ENCODE results near the gene MDH1B. TPM values are rescaled to one million over a fixed set of nuclear protein-coding genes. Genes with fewer than 3 reads are reported as not detected.

Gene MDH1B
- total RNA-seq, 6 donors from 2014 or later: 0.43 to 12.7 (median 2.9) TPM

GRCh38 chr2:206713746-206714145 is 51.4 kb downstream of the MDH1B start:
- H3K4me3 ChIP-seq: no peak overlapping the region
- no peaks in the 10 kb centered on the region for H3K27me3 ChIP-seq
- 51 to 64% methylated on average over 4 of the region's 4 CpGs for WGBS, 2 donors
- DNase-seq (no peak), ATAC-seq (ENCODE audit: low FRiP score in 2 of 2) (peak in 1 of 2 donors; percentile 34)
- H3K9me3 ChIP-seq: no peaks in the 10 kb centered on the region
- no peak overlapping the region for H3K27ac ChIP-seq
- no peaks in the 10 kb centered on the region for H3K4me1 ChIP-seq
- no peaks in the 10 kb centered on the region for H3K36me3 ChIP-seq
- TF ChIP-seq POLR2A (IDR thresholded peaks at IDR 0.05): no peak
- no peak for TF ChIP-seq CTCF (IDR thresholded peaks at IDR 0.05)

GRCh38 chr2:206708286-206708685 is 56.8 kb downstream of the MDH1B start:
- Histone ChIP-seq H3K4me1 (no peaks in the 10 kb centered on the region), H3K4me3 (no peak overlapping the region), H3K27me3 (no peaks in the 10 kb centered on the region), H3K36me3 (no peaks in the 10 kb centered on the region), H3K27ac (no peak overlapping the region), H3K9me3 (no peaks in the 10 kb centered on the region)
- TF ChIP-seq EP300 (IDR thresholded peaks at IDR 0.05) (no peak), POLR2A (IDR thresholded peaks at IDR 0.05) (no peak), POLR2AphosphoS5 (IDR thresholded peaks at IDR 0.05) (no peak), CTCF (IDR thresholded peaks at IDR 0.05) (no peak)
- ATAC-seq (ENCODE audit: low FRiP score in 2 of 2) (no peak), DNase-seq (no peak)
- WGBS, 2 donors: 58 to 59% methylated on average over 5 of the region's 5 CpGs

- 72 to 74% methylated on average over 10 of the region's 10 CpGs for WGBS, 2 donors
- H3K36me3 ChIP-seq: no peaks in the 10 kb centered on the region
- H3K4me3 ChIP-seq: no peak overlapping the region
- no peak for TF ChIP-seq POLR2A (IDR thresholded peaks at IDR 0.05)
- TF ChIP-seq CTCF (IDR thresholded peaks at IDR 0.05): no peak
- no peak for TF ChIP-seq EP300 (IDR thresholded peaks at IDR 0.05)
- TF ChIP-seq POLR2AphosphoS5 (IDR thresholded peaks at IDR 0.05): no peak
- no peaks in the 10 kb centered on the region for H3K4me1 ChIP-seq
- DNase-seq (no peak), ATAC-seq (ENCODE audit: low FRiP score in 2 of 2) (no peak)
- H3K9me3 ChIP-seq: no peaks in the 10 kb centered on the region
- no peak overlapping the region for H3K27ac ChIP-seq
- H3K27me3 ChIP-seq: no peaks in the 10 kb centered on the region
Measured at GRCh38 chr2:206707164-206707701, 57.9 kb downstream of the MDH1B start.

DNA sequence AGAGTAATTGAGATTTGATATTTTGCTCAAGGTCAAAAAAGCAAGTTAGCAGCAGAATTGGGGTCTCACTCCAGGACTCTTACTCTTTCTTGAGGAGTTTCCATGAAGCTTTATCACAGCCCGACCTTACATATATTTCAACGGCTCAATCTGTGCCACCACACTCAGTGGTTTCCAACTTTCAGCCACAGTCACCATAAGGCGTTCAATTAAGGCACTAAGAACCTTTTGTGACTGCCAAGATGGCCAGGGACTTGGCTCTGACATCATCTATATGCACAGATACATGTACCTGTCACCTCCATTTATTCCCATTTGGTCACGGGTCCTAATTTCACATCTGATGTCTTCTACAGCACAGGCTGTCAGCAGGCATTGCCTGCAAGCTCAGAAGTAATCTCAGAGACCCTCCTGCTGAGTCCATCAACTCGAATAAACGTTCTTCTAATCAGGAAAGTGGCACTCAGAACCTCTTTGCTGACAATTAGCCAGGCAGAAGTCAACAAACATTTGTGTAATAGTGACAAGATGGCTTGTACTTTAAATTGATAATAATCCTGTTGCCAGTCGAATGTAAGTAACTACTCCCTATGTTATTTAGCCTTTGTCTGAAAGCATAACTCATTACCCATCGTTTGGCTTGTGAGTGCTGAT is 63.0 kb downstream of the MDH1B start:
- no peaks in the 10 kb centered on the region for H3K9me3 ChIP-seq
- peaks cover 0 to 1% (median 0%) of the 10 kb centered on the region in 4 donors for H3K27me3 ChIP-seq
- no peaks in the 10 kb centered on the region for H3K36me3 ChIP-seq
- DNase-seq (no peak), ATAC-seq (ENCODE audit: low FRiP score in 2 of 2) (no peak)
- H3K4me1 ChIP-seq: no peaks in the 10 kb centered on the region
- no peak for TF ChIP-seq POLR2A (IDR thresholded peaks at IDR 0.05)
- TF ChIP-seq EP300 (IDR thresholded peaks at IDR 0.05): no peak
- no peak for TF ChIP-seq POLR2AphosphoS5 (IDR thresholded peaks at IDR 0.05)
- TF ChIP-seq CTCF (IDR thresholded peaks at IDR 0.05): no peak
- H3K4me3 ChIP-seq: no peak overlapping the region
- no peak overlapping the region for H3K27ac ChIP-seq
- WGBS, 2 donors: 62 to 65% methylated on average over 8 of the region's 8 CpGs

- Histone ChIP-seq H3K4me1 (no peaks in the 10 kb centered on the region), H3K4me3 (no peak overlapping the region), H3K9me3 (no peaks in the 10 kb centered on the region), H3K36me3 (no peaks in the 10 kb centered on the region), H3K27me3 (peaks cover 0 to 1% (median 0%) of the 10 kb centered on the region in 4 donors), H3K27ac (no peak overlapping the region)
- 28 to 29% methylated on average over 6 to 8 of the region's 8 CpGs for WGBS, 2 donors
- no peak for DNase-seq
- TF ChIP-seq POLR2A (IDR thresholded peaks at IDR 0.05): no peak
- no peak for TF ChIP-seq POLR2AphosphoS5 (IDR thresholded peaks at IDR 0.05)
- no peak for TF ChIP-seq EP300 (IDR thresholded peaks at IDR 0.05)
- no peak for TF ChIP-seq CTCF (IDR thresholded peaks at IDR 0.05)
- ATAC-seq (ENCODE audit: low FRiP score in 2 of 2): no peak
Measured at GRCh38 chr2:206700156-206700555, 65.0 kb downstream of the MDH1B start.
